T-helper 22 cell (primary cell): ENCODE results near the gene DISC1.
"Not testable (repeated sequence)": the region's sequence is repeated elsewhere in the genome, so short reads cannot be mapped to it uniquely, and the experiment has no call there.

ENCODE experiments used
- DNase-seq: peaks from one replicate; pipeline ENCODE4 v3.0.0-alpha.2; 2020; ENCODE audit warnings: low read depth

Gene DISC1

DNA sequence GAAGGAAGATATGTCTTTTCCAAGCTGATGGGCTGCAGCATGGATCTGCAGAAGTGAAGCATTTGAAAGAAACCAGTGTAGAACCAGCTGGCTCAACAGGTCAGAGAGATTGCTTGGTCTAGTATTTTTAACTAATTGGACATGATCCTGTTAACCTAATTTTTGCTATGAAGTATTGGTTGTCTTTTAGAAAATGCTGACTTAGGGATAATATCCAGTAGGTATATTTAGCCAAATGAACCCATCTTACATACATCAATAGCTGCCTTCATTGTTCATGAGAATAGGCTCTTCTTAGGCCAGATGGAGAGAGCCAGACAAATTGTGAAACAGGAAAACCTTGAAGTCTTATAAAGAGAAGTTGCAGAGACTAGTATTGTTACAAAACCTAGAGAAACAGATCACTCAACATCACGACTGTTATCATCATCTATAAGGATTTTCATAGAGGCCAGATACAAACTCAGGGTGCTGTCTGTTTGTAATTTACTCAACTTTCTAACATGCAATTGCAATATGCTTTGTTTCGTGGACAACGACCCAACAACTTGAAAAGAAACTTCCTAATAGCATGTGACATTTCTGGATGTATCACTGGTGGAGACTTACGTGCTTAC lies 148.2 kb downstream of the DISC1 start:
- no peak for DNase-seq

DNA sequence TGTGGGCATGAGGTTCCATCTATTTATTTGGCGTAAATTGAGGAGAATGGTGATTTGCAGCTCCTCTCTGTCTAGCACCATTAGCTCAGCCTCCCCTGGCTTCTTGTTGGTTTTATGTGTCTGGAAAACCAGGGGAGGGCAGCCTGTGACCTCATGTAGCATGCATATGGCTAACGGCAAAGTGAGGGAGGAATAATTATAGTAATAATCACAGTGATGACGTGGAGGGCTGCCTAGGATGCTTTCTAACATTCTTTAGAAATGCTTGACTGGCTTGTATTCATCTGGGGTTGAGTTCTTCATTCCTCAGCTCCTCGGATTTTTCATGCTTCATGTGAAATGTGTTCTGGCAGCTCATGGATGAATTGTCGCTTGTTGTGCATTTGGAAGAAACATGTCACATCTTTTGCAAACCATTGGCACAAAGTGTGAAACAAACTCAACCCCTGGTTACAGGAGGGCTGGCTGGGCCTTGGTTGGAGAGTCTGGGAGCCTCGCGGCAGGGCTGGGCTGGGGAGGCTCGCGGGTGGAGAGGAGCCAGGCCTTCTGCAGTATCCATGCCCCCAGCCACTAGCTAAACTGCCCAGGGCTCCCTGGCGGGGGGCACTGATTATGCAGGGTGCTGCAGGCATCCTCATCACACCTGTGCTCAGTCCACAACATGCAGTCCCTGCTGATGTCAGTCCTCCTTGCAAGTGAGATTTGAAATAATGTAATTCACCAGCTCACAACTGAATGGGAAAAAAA lies 149.6 kb downstream of the DISC1 start:
- DNase-seq, result no peak

DNA sequence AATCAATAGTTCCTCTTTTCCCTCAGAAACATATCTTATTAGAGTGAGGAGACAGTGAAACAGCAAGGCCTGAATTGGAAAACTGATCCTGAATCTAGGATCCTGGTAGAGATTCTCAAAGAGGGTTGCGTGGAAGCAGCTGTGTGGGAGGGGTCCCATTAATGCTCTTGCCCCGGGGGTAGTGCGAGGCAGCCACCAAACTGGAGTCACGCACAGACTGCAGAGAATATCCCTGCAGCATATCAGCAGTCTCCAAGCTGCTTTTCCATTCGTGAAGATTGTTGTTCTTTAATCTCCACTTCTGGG lies 150.1 kb downstream of the DISC1 start:
- no peak for DNase-seq

- DNase-seq, result no peak
Observed at GRCh38 chr1:231778009-231778719, 151.6 kb downstream of the DISC1 start.

DNA sequence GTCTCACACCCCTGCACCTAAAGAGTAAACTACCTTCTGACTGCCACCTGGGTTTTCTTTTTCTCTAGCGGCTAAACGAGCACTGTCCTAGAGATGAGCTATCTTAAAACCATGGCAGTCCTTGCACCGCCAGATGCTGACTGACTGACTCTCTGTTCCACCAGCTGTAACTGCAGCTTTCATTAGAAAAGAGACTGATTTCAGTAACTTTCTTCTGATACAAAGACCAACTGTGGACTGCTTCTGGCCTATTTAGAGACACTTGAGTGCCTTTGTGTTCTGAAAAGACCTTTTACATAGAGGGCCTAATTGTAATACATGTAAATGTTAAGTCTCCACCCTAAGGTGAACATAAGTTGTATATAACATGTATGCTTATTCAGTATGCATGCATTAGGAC lies 152.5 kb downstream of the DISC1 start:
- DNase-seq, result no peak

GRCh38 chr1:231781892-231782291 lies 155.3 kb downstream of the DISC1 start:
- DNase-seq, result no peak

DNA sequence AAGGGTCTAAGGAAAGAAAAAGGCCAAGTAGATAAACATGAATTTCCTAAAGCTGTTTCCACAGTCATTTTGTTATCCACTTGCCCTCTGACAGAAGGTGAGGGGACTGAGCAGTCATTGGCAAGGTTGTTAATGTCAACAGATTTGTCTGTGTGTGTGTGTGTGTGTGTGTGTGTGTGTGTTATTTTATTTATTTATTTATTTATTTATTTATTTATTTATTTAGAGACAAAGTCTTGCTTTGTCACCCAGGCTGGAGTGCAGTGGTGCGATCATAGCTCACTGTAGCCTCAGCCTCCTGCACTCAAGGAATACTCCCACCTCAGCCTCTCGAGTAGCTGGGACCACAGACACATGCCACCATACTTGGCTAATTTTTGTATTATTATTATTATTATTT lies 158.5 kb downstream of the DISC1 start:
- not testable (repeated sequence) for DNase-seq

DNA sequence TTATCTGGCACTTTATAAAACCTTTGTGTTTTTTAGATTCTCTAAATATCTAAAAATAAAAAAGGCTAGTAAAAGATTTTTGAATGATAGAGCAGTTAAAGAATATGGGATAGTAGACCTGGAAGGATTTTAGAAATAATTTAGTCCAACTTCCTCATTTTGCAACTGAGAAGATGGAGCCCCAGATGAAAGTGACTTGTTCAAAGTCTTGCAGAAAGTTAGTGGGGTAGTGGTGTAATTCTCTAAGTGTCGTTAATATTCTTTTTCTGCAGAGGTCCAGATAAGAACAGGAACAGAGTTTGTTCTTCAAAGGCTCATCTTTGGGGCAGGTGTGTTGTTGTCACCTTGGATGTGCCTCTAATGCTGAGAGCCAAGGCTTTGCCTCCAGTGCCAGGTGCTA lies 159.5 kb downstream of the DISC1 start:
- DNase-seq, result no peak

- no peak for DNase-seq
Observed at GRCh38 chr1:231792634-231793033, 166.0 kb downstream of the DISC1 start.

DNA sequence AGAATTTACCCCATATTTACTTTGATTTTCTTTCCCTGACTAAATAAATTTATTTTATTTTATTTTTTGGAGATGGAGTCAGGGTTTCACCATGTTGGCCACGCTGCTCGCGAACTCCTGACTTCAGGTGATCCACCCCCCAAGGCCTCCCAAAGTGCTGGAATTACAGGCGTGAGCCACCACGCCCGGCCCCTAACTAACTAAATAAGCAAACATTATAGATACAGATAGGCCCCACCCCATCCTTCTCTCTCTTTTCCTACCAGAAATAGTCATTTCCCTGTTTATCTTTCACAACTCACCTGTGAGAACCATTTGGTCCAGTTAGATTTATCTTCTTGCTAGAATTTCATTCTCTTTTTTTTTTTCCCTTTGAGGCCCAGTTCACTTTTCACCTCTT lies 167.3 kb downstream of the DISC1 start:
- DNase-seq, result no peak

GRCh38 chr1:231796141-231796540 lies 169.6 kb downstream of the DISC1 start:
- no peak for DNase-seq

DNA sequence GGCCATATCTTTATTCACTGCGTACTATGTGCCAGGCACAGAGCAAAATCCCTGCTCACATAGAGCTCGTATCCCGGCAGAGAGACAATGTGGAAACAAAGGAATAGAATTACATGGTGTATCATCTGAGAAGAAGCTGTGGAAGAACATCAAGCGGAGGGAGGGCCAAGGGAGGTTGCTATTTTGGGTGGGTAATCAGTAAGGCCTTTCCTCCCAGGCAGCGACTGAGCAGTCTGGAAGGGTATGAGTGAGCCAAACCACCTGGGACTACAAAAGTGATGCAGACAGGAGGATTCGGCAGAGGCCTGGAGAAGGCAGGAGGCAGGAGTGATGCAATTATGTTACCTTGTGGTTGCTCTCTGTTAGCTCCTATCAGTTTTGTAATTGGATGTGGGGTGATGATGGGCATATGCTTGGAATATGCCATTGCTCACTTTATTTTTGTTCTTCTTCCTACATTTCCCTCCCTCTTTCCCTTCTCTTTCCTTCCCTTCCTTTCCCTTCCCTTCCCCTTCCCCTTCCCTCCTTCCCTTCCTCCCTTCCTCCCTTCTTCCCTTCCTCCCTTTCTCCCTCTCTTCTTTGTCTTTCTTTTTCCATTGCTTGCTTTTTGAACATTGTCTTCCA lies 172.9 kb downstream of the DISC1 start:
- no peak for DNase-seq

DNA sequence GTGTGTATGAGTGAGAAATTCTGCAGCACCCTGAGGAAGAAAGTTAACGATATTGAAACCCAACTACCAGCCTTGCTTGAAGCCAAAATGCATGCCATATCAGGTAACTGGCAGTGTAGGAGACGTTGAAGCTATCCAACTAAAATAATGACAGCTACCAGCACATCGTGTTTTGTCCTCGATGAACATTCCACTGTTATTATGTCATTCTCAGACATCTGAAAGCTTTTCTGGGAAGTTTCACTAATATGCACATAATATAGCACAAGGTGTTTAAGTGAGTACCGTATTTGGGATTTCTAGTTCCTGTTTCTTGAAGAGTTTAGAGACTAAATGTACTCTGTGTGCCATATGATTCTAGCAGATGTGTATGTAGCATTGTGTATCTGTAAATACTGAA lies 173.5 kb downstream of the DISC1 start:
- no peak for DNase-seq

- DNase-seq, result no peak
Observed at GRCh38 chr1:231801042-231801585, 174.5 kb downstream of the DISC1 start.

DNA sequence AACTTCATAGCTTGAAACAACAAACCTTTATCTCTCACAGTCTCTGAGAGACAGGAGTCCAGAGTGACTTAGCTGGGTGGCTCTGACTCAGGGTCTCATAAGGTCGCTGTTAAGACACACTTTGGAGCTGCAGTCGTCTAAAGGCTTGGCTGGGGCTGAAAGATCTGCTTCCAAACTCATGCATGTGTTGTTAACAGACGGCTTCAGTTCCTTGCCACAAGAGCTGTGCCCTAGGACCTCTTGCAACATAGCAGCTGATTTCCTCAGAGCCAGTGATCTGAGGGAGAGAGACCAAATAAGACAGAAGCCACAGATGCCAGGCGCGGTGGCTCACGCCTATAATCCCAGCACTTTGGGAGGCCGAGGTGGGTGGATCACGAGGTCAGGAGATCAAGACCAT lies 176.8 kb downstream of the DISC1 start:
- DNase-seq, result no peak

- DNase-seq, result no peak
Observed at GRCh38 chr1:231806623-231807495, 180.3 kb downstream of the DISC1 start.

DNA sequence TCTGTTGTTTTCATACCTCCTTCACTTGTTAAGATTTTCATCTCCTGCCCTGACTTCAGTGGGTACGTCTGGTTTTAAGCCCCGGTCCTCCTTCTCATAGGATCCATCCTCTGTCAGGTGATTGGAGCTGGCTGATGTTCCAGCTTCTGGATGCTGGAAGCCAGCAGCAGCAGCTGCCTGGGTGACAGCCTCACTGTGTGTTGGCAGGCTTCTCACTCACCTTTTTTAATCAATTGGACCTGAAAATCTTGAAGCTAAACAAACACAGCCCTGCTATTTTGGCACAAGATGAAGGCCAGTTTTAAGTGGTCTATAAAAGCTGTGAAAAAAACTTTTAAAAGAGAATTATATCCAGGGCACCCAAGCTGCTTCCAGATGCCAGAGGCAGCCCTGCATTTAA lies 181.0 kb downstream of the DISC1 start:
- no peak for DNase-seq

GRCh38 chr1:231808116-231808515 lies 181.5 kb downstream of the DISC1 start:
- no peak for DNase-seq

GRCh38 chr1:231808990-231809389 lies 182.4 kb downstream of the DISC1 start:
- no peak for DNase-seq

- no peak for DNase-seq
Observed at GRCh38 chr1:231810415-231810814, 183.8 kb downstream of the DISC1 start.

GRCh38 chr1:231814021-231814420 lies 187.4 kb downstream of the DISC1 start:
- DNase-seq, result no peak

GRCh38 chr1:231814521-231814920 lies 187.9 kb downstream of the DISC1 start:
- no peak for DNase-seq
